ENCODE measurements around the gene SNX10.

SNX10 gene

GRCh38 chr7:26398756-26399509, 107.3 kb downstream of the SNX10 start:
- DNase-seq (ENCODE audit: low spot score), result peak; percentile 73
- no peak for FAIRE-seq

- DNase-seq (ENCODE audit: low spot score) (no peak), FAIRE-seq (no peak)
Measured at GRCh38 chr7:26399736-26400135, 108.1 kb downstream of the SNX10 start.

- DNase-seq (ENCODE audit: low spot score) (no peak), FAIRE-seq (peak; percentile 30)
Measured at GRCh38 chr7:26403640-26404039, 112.0 kb downstream of the SNX10 start.

DNA sequence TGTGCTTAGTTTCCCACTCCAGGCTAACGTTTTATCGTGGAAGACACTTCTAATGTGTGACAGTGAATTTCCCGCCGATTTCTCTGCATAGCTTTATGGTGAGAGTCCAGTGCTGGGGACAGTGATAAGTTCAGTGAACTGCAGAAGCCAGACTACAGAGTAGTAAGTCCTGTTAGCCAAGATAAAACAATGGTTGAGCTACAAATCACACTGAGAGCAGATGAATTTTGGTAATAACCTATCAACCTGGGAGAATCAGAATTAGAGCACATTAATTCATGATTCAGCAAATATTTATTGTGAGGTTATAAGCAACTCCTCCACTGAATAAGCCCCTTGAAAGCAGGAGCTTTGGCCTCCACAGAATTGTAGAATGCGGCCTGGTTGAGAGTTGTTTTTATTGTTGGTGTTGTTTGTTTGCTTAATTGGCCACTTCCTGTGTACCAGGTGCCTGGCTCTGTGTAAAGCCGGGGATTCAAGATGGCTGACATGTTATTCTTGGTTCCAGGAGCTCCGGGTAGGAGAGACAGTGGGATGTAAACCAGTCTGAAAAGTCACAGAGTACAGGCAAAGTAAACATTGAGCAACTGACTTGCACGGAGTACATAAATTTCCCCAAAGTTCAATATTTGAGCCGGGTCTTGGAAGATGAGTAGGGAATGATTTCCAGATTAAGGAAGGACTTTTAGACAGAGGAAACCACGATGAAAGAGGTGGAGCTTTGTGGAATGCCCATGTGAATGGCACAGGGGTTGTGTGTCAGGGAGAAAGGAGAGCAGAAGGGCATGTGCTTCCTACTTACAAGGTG, 112.7 kb downstream of the SNX10 start:
- DNase-seq (ENCODE audit: low spot score), result no peak
- no peak for FAIRE-seq

- FAIRE-seq, result no peak
- DNase-seq (ENCODE audit: low spot score), result no peak
Measured at GRCh38 chr7:26406433-26406832, 114.8 kb downstream of the SNX10 start.

DNA sequence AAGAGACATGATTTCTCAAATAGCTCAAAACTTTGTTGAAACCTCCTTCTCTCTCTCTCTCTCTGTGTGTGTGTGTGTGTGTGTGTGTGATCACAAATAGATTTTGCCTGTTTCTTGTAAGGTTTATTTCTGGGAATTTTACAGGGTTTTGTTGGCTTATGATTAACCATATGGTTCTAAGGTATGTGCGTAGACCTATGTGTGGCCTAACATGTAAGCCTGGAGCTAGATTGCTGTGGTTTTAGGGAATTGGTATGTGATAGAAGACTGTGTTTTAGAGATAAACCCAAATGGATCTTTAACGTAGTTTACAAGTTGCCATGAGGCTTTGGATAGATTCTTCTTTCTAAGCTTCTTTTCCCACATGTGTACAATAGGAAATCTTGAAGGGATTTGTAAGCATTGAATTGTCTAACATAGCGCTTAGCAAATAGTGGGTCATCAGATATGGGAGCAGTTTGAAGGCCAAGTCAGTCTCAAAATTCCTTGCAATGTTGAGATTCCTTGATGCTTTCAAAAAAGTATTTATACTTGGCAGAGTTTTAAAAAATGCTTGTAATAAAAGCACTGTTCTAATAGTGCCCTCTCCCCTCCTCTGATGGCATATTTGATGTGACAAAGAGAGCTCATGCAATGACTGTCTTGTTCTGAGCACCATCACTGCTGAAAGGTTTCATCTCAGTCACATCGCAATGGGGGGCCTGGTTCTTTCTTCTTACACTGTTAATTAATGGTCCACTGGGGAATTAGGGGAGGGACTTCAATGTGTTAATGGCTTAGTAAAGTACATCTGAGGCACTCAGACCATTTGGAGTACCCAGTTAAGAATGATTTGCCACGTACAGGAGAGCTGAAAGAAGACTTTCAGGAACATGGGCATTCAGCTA, 118.2 kb downstream of the SNX10 start:
- no peak for FAIRE-seq

DNA sequence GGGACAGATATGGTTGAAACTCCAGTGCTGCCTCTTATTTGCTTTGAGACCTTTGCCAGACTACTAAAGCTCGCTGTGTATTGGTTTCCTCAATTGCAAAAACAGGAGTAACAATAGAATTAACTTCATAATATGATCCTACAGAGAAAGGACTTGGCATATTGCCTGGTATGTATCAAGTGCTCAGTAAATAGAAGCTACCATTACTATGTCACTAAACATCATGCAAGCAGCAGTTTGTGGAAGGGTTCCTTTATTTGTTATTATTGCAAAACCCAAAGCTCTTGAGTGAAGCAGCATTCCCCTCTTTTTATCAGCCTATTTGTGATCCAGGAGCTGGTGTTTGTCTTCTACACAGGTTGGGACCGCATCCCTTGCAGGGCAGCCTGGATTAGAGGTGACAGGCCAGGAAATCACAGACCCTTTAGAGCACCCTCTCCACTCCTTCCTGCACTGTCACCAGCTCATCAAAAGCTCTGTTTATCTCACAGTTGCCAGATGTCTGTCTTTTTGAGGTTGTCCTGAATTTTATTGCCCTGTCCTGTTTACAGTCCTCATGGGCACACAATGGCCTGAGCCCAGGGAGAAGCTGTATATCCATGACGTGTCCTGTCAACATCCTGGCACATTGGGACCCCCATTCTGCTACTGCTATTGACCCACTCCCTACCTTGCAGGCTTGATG, 121.5 kb downstream of the SNX10 start:
- FAIRE-seq (peak; percentile 65), DNase-seq (ENCODE audit: low spot score) (no peak)

More for the DNA sequence above, 118.2 kb downstream of the SNX10 start:
- DNase-seq (ENCODE audit: low spot score), result no peak

GRCh38 chr7:26416004-26416403, 124.3 kb downstream of the SNX10 start:
- no peak for DNase-seq (ENCODE audit: low spot score)
- no peak for FAIRE-seq

GRCh38 chr7:26417911-26418413, 126.3 kb downstream of the SNX10 start:
- DNase-seq (ENCODE audit: low spot score) (no peak), FAIRE-seq (no peak)

- FAIRE-seq, result no peak
Measured at GRCh38 chr7:26419198-26419597, 127.5 kb downstream of the SNX10 start.

GRCh38 chr7:26420422-26421019, 128.9 kb downstream of the SNX10 start:
- DNase-seq (ENCODE audit: low spot score) (no peak), FAIRE-seq (peak; percentile 37)

More at GRCh38 chr7:26419198-26419597, 127.5 kb downstream of the SNX10 start:
- no peak for DNase-seq (ENCODE audit: low spot score)

DNA sequence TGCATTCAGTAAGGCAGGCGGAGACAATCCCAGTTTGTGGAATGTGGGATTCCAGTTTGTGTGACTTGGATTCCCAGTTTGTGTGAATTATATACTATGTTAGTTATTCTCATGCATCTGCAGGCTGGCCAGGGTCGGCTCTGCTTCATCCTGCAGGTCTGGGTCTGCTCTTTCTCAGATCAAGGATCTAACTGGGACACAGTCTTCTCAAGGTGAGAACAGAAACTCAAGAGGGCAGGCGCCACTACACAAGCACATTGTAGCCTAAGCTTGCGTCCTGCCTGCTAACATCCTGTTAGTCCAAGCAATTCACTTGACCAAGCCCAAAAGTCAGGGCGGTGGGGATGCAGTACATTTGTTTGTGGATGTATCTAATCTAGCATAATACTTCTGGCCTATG, 131.1 kb downstream of the SNX10 start:
- no peak for FAIRE-seq

DNA sequence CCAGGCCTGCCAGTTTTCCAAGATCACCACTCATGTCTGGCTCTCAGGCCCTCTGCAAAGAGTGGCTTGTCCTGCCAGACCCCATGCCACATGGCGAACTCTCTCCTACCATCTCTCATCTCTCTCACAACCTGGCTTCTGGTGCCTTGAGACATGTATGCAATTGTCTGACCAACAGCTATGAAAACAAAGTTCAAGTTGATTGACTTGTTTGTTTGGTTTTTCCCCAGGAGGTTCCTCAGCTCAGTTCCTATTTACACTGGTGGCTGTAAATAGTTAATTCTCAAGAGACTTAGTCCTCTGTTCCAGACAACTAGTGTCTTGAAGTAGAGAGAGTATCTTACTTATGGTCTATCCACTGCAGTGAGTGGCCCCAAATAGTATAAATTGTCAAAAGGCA, 131.8 kb downstream of the SNX10 start:
- DNase-seq (ENCODE audit: low spot score) (no peak), FAIRE-seq (no peak)

More for the DNA sequence above, 131.1 kb downstream of the SNX10 start:
- no peak for DNase-seq (ENCODE audit: low spot score)

Data from urothelium cell line (cell line).